ENCODE results near the gene RAMP3.

- no peak for TF ChIP-seq REST (IDR thresholded peaks at IDR 0.05; ENCODE audit: insufficient read depth in 1 of 2, low read depth in 2 of 2, low read length in 2 of 2)
- no peak for TF ChIP-seq TAF1 (IDR thresholded peaks at IDR 0.05; ENCODE audit: borderline replicate concordance, insufficient read depth, low read length)
Observed at GRCh38 chr7:45223078-45223477, 65.5 kb downstream of the RAMP3 start.

Data from PFSK-1 (cell line).